Activated CD8-positive, alpha-beta memory T cell treated with anti-CD3 and anti-CD28 coated beads for 1 hour (primary cell): ENCODE results near the gene PARK7.

ENCODE experiments used
- DNase-seq, 2 donors: peaks; one replicate each; pipeline ENCODE4 v3.0.0-alpha.2; 2020; ENCODE audit warnings: low read depth in 1 of 2; ENCODE audit errors: extremely low read depth in 1 of 2

Gene PARK7

DNA sequence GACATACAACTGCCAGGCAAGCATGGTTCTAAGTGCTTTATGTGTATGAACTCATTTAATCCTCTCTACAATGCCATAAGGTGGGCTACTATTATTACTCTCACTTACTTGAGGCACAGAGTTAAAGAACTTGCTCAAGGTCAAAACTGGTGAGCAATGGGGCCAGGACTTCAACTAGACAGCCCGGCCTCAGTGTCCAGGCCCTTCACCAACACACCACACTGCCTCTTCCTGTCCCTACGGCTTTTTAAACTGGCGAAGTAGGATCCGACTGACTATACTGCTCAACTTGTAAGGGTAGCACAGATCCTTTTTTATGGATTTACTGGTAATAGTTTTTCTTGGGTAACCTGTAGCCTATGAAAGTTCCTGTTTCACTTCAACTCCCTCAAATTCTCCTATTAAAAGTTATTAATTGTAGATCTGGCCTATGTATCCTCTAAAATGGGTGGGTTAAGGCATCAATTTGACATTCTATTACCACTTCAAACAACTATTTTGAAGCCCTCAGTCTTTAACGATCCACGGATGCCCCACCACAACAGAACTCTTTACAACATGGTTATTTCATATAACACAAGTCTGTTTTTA lies 60.3 kb downstream of the PARK7 start:
- no peak for DNase-seq

DNA sequence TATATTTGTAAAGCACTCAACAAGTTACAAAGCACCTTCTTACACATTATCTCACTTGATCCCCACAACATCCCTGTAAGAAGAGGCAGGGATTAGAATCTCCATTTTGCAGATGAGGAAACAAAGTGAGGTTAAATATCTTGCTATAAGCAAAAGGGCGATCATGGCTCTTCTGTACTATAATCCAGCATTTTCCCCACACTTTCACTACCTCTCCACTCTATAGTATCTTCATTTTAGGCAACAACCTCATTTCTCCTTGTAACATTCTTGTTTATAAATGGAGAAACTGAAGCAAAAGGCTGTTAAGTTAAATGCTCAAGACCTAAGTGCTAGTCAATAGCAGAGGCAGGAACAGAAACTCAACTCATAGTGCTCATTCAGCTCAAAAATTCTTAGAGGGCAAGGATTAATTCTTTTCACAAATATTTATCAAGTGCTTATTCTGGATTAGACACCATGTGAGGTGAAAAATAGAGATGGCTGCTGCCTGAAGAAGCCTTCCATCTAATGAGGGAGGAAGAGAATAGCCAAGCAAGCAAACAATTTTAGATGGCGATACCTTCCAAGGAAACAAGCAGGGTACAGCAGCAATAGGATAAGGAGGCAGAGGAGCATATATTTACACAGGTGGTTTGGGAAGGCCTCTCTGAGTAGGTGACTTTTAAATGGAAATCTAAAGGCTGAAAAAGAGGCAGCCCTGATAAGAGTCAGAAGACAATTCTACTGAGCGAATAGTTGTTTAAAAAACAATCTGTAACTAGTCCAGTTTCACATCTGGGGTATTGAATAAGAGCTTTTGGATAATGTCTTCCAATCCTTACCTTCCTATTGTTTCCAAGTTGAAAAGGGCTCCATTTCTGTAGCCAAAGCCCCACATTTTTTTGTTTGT lies 61.1 kb downstream of the PARK7 start:
- DNase-seq: no peak

DNA sequence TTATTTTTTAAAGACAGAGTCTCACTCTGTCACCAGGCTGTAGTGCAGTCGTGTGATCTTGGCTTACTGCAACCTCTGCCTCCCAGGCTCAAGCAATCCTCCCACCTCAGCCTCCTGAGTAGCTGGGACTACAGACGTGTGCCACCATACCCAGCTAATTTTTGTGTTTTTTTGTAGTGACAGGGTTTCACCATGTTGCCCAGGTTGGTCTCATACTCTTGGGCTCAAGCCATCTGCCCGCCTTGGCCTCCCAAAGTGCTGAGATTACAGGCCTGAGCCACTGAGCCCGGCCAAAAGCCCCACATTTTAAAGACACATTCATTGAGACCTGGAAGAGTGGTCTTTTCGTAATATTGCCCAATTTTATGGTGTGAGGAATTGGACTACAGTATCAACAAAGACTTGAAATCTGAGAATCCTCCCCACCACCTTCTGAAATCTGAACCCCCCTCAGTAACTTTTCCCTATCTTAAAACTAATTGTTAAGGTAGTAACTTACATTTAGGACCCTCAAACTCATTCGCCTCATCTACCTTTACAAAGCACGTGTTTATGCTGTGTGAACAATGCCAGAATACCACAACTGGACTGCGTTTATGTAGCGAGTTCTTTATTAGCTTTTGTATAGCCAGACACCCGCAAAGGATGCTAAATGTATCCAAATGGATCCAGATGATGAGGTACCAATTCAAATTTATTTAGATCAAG lies 61.9 kb downstream of the PARK7 start:
- no peak for DNase-seq

DNA sequence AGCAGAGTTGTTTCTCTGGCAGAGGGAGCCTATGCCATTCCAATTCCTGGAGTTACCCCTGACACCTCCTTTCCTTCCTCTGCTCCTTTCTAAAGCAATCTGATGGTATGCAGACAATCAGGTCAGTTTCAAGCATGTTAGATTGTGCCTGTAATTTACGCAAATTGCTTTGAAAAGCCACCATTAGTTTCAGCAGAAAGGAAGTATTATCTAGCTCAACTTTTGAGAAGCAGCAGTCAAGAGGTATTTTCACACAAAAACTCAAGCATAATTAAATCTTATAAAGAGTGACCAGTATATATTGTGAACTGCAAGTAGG lies 62.4 kb downstream of the PARK7 start:
- DNase-seq: no peak

DNA sequence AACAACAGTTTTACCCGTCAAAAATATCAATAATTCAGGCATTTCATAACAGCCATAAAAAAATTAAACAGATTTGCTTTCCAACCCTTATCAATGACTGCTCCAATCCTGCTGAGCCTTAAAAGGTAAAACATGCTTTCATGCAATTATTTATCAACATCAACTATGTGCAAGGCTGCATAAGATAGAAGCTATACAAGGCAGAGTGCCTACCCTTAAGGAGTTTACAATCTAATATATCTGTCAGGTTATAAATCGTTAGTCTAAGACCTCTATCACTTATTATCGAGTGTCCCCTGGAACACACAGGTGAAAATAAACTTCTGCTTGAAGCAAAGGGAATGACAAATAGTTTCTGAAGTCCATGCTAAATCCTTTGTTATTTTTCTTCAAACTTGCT lies 62.8 kb downstream of the PARK7 start:
- DNase-seq: no peak

DNA sequence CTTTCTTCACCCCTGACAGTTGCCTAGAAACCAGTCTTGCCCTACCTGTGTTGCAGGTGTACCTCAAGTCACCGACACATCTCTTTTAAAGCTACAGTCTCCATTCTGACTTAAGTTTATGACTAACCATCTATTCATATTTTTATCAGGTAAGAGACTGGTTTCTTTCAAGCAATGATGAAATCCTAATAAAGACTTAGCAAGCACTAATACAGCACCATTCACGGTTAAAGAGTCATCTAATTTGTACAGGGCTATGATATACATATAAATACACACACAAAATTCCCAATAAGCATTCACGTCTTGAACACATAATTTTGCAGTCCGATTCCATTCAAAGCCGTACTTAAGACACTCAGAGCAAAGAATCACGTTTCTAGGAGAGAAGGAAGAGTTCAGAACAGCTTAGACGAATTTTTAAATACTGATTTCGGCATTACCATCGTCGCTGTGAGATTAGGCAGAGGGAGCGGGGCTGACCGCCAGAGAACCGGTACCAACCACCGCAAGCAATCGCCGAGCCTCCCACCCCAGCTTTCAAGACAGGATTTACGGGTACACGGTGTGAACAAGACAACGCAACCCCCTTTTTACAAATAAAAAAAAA lies 63.7 kb downstream of the PARK7 start:
- DNase-seq: no peak

DNA sequence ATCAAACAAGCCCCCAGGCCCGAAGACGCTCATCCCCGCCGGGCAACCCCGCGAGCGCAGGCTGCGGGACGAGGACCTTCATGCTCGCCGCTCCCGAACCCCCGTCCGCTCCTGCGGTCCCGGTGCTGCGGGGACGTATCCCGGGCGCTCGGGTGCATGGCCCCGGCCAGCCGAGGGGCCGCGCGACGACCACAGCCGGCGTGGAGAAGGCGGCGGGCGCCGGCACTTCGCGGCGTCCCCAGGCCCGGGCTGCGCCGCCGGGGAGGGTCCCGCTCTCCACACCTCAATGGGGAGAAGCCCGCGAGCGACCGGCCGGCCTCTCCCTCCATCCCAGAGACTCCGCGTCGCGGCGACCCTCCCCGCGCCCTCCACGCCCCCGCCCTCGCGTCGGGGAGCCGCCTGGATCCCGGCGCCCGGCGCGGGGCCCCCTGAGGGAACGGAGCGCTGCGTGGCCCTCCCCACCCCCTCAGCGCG lies 64.2 kb downstream of the PARK7 start:
- no peak for DNase-seq

DNA sequence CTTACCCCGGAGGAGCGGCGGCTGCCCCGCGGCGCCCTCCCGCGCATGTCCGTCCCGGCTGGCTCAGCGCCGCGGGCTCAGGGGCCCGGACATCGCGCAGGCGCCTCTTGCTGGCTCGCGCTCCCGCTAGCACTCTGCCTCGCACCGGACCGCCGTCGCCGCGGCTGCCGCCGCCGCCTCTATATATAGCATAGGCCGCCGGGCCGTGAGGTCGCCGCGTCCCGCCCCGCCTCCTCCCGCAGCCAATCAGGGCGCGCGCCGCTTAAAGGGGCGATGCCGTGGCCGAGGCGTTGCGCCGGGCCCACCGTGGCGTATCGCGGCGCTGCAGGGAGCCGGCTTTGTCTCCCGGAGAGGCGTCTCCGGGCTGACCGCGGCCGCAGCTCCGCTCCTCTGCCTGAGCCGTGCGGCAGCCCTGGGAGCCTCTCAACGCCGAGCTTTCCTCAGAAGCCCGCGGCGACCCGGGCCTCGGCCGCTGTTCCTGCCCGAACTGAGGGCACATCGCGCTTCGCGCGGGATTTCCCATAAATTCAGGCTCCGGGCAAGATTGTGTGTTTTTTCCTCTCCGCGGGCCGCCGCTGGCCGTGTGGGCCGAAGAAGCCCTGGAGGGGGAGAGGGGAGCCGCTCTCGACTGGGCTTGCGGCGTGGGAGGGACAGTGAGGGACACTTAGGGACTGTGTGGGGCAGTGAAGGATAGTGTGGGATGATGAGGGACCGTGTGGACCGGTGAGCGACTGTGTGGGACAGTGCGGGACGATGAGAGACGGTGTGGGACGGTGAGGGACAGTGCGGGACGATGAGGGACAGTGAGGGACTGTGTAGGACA lies 64.9 kb downstream of the PARK7 start, which contains the start of gene ERRFI1:
Gene ERRFI1 (minus strand): TSS at position 157 of the 823 bp plus-strand sequence. CDS start 10,690 bp downstream, outside the sequence.
- peak; percentile 62 to 79 for DNase-seq

DNA sequence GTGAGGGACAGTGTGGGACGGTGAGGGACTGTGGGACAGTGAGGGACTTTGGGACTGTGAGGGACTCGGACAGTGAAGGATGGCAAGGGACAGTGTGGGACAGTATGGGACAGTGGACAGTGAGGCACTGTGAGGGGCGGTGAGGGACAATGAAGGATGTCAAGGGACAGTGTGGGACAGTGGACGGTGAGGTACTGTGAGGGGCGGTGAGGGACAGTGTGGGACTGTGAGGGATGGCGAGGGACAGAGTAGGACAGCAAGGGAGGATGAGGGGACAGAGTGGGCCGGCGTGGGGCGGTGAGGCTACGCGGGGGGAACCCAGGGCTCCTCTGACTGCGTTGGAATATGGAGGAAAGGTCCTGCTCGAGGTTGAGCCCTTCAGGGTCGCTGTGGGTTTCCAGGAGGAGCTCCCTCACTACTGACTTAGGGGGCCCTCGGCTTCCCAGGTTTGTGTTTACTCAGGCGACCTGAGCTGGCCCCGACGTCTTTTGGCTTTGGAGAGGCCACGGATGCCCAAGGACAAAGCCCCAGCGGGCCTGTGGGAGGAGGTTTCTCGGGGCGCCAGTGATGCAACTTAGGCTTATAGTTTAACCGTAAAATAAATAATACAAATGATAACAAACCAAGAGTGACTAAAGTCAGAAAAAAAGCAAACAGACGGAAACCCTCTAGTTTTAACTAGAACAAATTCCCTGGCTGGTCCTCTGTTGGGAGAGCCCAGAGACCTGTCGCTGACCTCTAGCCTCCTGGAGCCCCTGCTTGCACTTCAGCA lies 65.7 kb downstream of the PARK7 start:
- no peak for DNase-seq

DNA sequence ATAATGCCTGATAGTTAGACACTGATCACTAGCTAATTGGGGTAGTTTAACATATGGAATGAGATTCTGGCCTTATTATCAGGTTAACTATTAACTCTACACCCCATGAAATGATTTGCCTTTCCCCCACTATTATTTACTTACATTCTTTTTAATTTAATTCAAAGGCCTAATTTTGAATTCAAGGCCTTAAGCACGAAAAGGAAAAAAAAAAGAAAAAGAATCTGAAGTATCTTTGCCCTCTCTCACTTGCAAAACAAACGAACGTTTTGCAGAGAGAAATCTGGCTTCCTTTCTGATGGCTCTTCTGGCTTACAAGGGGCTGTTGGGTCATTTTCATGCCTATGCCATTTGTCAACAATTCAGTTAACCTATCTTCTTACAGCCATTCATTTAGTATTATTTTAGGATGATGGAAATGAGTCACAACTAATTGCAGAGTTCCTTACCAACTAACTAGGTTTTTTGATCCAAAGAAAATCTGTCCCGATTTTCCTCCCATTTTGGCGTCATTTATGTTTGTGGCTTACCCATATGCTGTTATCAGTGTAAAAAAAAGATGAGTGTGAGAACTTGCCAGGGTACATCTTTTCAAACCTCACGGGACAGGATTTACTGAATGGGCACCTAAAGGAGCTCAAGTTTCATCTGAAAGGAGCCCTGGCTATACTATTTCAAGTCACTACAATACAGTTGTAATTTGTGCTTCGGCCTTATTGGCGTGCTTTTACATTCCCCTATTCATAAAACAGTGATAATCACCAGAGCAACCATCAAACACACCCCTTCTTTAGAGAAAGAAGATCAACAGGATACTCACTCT lies 66.4 kb downstream of the PARK7 start:
- DNase-seq: no peak

GRCh38 chr1:8028571-8028910 lies 67.0 kb downstream of the PARK7 start:
- DNase-seq: no peak

GRCh38 chr1:8031176-8031785 lies 69.8 kb downstream of the PARK7 start:
- DNase-seq: no peak

- no peak for DNase-seq
Observed at GRCh38 chr1:8032366-8032910, 70.9 kb downstream of the PARK7 start.

GRCh38 chr1:8033322-8033721 lies 71.8 kb downstream of the PARK7 start:
- no peak for DNase-seq
